GM19467 (cell line): Measurements from ENCODE around the gene WDR13.
"Not testable (repeated sequence)": the region's sequence is repeated elsewhere in the genome, so short reads cannot be mapped to it uniquely, and the experiment has no call there.

Experiments used
- ATAC-seq: cut with Tn5 transposase; IDR thresholded peaks from one replicate; pipeline ENCODE4 v1.9.1; 2021; ENCODE audit warnings: mild to moderate bottlenecking, moderate library complexity; ENCODE audit not compliant: unreplicated experiment

Gene WDR13

DNA sequence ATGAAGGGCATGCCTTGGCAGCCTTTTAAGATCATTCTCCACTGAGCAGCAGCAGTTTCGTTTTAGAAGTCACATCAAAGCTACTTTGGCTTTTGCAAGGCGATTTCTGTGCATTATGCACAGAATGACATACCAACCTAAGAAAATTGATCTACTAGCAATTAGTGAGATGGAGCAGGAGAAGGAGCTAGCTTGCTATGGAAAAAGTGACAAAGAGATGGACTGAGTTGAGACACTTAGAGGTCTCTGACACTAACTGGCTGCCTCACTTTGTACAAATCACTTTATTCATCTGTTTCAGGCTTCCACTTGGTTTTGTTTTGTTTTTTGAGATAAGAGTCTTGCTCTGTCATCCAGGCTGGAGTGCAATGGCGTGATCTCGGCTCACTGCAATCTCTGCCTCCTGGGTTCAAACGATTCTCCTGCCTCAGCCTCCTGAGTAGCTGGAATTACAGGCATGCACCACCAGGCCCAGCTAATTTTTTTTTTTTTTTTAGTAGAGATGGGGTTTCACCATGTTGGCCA, 54.8 kb downstream of the WDR13 start:
- not testable (repeated sequence) for ATAC-seq

- ATAC-seq = not testable (repeated sequence)
Measured at GRCh38 chrX:48654746-48655145, 57.5 kb downstream of the WDR13 start.
